Left ventricle myocardium superior (tissue), 1 donor: ENCODE data around the gene IKZF3. TPM values are rescaled to one million over a fixed set of nuclear protein-coding genes. Genes with fewer than 3 reads are reported as not detected.
"Not testable (repeated sequence)": the region's sequence is repeated elsewhere in the genome, so short reads cannot be mapped to it uniquely, and the experiment has no call there.

ENCODE experiments used
- ATAC-seq: fragments of 200-7000 bp; cut with Tn5 transposase; one replicate; pipeline ENCODE4 v1.9.1; 2020; ENCODE audit warnings: mild to moderate bottlenecking, moderate library complexity
- DNase-seq: peaks from one replicate; pipeline ENCODE4 v3.0.0-alpha.2; 2020
- intact Hi-C: fragments of 100-400 bp; cut with micrococcal nuclease; formaldehyde crosslinking; loops from one replicate; pipeline ENCODE4 v1.11.0; 2022
- long read RNA-seq: library from polyadenylated mRNA; unstranded; transcript quantifications from one replicate; pipeline ENCODE4 v2.0.0, GENCODE V29; 2021
- total RNA-seq: library from RNA; stranded (reverse); fragmentation: NEBNext Ultra II Directional; extraction: Animal tissue kit (Norgen Biotek cat#: 25700); gene quantifications from one replicate; pipeline ENCODE4 v1.2.1, GENCODE V29; 2021
- donor health status: DM: no; HTN: yes; CAD: no; lungs with severe emphysema.

IKZF3 gene
- total RNA-seq, result 0.42 TPM
- long read RNA-seq, result 0 reads

DNA sequence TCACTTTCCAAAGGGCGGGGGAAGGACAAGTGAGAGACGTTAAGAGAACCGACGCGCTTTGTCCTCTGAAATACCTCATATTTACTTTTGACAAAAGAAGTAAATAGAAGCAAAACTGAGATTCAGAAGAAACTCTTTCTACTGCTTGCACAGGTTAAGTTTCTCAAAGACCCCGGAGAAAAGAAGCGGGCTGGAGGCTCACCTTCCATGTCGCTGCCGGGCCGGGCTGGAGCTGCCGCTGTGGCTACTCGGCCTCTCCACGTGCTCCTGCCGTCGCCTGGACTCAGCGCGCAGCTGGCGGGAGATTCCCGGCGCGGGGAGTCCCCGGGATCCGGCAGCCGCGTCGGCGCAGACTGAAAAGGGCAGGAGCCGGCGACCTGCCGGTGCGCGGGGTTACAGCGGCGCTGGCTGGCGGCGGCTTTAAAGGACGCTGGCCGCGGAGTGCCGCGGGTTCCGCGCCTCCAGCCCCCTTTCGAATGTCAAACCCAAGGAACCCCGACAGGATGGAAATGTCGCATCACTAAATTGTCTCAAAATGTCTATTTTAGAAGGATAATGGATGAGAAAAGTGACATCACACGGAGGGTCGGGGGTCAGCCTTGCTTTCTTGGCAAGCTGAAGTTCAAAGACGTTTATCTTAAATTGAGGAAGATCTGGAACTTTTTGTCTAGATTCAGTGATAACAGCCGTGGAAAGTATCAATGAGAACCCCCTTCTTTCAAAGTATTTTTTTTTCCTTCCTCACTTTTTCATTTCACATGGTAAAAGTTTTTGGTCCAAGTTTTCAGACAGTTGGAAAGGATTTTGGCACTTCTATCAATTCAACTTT lies at the start of gene IKZF3:
TSS of gene IKZF3 (minus strand) at position 395 of the 829 bp plus-strand sequence. CDS start at position 209, 186 bp downstream.
- peak; percentile 82 for ATAC-seq
- peak; percentile 63 for DNase-seq
- intact Hi-C loops, result no loop called here

DNA sequence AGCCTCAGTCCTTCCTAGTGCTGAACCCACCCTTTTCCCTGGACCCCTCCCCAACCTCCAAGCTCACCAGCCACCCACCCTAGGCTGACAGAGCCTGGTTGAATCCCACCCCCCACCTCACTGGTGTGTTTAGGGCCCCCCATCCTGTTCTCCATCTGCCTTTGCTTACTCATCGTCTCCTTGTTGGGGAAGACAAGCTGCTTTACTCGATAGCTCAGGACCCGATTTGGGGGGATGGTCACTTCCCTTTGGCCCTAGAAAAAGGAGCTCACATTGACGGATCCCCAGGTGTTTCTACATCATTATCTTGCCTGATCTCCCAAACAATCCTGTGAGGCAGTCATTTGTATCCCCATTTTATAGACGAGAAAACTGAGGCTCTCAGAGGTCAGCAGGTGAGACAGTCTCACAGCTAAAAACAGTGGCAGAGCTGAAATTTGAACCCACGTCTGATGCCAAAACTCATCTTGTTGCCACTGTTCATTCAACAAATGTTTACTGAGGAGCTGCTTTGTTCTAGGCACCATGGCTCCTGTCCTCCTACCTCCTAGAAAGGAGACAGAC lies 44.8 kb upstream of the IKZF3 start:
- intact Hi-C loops, result no loop called here
- ATAC-seq (no peak), DNase-seq (no peak)

DNA sequence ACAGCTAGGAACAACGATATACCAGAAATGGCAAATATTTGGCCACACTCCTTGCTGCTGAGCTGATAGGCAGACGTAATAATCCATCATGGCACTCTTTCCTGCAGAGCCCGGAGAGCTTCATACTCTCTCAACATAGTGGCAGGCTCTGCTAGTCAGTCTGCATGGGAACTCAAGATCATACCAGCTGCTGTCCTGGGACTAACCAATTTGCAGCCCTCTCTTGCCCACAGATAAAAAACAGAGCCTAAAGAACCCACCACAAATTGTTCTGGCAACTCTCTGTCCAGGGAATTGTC lies 40.8 kb upstream of the IKZF3 start:
- DNase-seq (no peak), ATAC-seq (no peak)
- intact Hi-C loops, result no loop called here

DNA sequence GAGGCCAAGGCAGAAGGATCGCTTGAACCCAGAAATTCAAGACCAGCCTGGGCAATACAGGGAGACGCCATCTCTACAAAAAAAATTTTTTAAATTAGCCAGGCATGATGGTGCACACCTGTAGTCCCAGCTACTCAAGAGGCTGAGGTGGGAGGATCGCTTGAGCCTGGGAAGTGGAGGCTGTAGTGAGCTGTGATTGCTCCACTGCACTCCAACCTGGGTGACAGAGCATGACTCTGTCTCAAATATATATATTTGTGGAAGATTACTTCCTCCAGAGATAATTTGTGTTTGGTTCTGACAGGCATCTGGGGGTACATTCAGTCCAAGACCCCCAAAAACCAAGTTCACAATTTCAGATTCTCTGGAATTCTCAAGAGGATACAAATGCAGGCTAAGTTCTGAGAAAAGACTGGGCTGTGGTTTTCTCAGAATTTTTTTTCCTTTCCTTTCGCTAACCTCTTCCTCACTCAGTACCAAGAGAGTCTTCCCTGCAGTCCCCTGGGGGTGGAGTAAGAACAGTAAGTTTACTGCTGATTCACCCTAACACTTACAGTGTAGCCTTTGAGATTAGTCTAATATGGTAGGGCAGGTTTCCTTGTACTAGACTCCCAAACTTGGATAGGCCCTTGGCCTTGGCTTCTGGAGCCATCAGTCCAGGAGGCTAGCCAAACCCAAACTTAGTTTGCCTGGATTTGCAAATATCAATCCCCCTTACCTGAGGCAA lies 39.2 kb upstream of the IKZF3 start:
- DNase-seq (no peak), ATAC-seq (no peak)
- intact Hi-C loops, result no loop called here

DNA sequence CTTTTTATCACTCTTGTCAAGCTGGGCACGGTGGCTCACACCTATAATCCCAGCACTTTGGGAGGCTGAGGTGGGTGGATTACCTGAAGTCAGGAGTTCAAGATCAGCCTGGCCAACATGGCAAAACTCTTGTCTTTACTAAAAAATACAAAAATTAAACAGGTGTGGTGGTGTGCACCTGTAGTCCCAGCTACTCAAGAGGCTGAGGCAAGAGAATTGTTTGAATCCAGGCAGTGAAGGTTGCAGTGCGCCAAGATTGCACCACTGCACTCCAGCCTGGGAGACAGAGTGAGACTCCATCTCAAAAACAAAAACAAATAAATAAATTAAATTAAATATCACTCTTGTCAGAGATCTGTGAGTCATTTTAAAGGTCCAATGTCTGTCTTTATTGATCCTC lies 37.9 kb upstream of the IKZF3 start:
- ATAC-seq, intact Hi-C loops, DNase-seq: not testable (repeated sequence)

DNA sequence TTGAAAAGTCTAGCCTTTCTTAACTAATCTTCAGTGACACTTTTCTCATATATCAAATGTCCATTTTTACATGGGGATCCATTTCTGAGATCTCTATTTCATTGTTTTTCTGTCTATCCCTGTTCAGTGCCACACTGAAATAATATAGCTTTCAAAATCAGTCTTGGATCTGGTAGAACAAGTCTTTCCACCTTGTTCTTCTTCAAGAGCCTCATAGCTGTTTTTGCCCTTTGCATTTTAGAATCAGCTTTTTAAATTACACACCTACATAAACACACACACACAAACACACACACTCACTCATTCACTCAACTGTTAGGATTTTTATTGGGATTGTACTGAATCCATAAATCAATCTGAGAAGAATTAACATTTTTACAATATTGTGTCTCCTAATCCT lies 35.1 kb upstream of the IKZF3 start:
- DNase-seq, result no peak
- intact Hi-C loops, result no loop called here
- ATAC-seq, result no peak

DNA sequence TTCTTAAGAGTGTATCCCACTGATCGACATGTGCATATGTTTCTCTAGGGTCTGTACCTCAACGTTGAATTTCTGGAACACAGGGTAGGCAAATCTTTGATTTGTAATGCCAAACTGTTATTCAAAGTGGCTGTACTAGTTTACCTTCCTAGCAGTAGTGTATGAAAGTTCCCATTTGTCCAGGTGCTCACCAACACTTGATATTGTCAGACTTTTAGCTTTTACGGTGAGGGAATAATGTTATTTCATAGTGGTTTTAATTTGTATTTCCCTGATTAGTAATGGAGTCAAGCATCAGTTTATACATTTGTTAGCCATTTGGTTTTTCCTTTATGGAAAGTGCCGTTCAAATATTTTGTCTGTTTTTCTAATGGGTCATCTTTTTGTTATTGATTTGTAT lies 34.0 kb upstream of the IKZF3 start:
- ATAC-seq (no peak), DNase-seq (no peak)
- intact Hi-C loops, result no loop called here

DNA sequence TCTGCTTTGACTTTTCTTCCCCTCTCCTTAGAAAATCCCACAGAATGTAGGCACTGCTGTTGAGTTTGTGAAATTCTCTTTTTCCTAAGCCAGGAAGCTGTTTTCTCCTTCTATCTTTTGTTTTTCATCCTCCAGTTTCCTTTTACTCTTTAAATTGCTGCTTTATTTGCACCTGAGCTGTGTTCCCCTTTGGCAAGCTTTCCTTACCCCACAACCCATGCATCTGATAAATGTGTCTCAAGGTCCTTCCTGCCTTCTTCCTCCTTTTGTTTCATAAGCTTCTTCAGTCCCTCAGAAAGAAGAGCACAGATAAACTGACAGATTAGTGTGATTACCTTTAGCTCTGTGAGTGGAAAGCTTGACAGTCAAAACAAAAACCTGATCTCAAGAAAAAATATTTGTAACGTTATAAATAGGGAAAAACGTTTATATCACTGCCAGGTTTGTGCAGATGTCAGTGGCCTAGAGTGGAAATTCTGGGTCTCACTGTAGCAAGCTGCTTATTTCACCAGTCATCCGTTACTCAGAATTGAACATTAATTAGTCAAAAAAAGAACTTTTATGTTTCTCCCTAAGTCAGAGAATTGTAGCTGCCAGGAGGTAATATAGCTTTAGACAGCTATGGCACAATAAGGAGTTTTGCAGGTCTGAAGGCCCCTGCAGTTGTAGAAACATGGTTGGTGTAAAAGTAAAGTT lies 30.7 kb upstream of the IKZF3 start:
- intact Hi-C loops, result no loop called here
- ATAC-seq, result no peak
- no peak for DNase-seq

DNA sequence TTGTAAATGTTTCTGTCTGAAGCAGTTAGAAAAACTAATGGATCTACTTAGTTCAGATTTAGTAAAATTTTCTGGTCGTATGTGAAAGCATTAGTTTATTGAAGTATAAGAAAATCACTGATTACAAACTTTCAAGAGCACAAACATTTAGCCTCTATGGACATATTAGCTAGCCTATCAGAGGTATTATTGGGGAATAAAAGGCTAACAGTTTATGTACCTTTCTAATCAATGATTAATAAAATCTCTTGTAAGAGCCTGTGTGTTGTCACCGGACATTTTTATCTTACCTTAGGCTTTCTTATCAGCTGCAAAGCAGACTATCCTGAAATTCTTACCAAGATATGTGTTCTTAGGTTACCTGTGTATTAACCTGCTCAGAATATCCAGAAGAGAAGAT lies 25.1 kb upstream of the IKZF3 start:
- DNase-seq (no peak), ATAC-seq (no peak)
- intact Hi-C loops, result no loop called here

DNA sequence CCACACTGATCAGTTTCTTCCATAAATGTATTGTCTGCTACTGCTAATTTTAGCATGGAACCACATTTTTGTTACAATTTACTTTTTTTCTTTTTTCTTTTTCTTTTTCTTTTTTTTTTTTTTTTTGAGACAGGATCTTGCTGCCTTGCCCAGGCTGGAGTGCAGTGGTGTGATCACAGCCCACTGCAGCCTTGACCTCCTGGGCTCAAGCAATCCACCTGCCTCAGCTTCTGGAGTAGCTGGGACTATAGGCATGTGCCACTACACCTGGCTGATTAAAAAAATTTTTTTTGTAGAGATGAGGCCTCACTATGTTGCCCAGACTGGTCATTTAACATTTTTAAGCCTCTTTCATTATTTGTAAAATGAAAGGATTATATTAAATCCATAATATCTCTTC lies 23.0 kb upstream of the IKZF3 start:
- intact Hi-C loops, result no loop called here
- no peak for DNase-seq

DNA sequence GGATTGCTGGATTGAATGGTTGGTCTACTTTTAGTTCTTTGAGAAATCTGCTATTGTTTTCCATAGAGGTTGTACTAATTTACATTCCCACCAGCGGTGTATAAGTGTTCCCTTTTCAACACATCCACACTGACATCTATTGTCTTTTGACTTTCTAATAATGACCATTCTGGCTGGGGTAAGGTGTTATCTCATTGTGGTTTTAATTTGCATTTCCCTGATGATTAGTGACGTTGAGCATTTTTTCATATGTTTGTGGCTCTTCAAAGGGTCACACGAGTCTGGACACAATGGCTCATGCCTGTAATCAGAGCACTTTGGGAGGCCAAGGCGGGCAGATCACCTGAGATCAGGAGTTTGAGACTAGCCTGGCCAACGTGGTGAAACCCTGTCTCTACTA lies 22.0 kb upstream of the IKZF3 start:
- ATAC-seq, DNase-seq, intact Hi-C loops: not testable (repeated sequence)

More for the DNA sequence above, 23.0 kb upstream of the IKZF3 start:
- ATAC-seq, result no peak

DNA sequence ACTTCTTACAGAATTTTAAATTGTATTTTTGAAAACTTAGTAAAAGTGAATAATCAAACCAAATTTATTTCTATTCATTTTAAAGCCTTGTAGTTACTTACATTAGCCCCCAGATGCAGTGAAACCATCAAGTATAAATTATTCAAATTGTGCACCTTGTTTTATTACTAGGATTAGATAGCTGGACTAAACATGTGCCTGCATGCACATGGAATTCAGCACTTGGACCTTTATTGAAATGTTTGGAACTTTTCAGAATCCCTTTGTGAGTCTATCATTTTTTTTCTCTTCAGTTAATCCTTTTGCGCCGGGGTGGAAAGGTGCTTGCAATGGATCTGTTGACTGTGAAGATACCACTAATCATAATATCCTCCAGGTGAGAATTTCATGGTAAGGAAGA lies 8.6 kb upstream of the IKZF3 start:
- ATAC-seq, result no peak
- DNase-seq, result no peak
- intact Hi-C loops, result no loop called here

DNA sequence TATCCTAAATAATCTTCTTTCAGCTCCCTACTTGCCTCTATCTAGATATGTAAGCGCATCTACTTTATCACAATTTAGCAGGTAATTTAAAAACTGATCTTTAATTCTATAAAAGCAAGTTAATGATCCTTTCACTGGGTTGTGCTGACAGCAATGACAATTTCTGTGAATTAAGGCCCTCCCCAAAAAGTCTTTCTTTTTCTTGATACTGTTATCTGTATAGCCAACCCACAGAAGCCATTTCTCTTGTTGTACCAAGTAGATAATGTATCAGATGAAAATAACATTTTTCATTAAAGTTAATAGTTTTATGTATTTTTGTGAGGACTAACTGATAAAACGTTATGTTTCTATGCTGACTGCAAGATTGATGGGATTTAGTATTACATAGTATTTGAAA lies 7.7 kb upstream of the IKZF3 start:
- intact Hi-C loops, result no loop called here
- no peak for DNase-seq
- no peak for ATAC-seq

DNA sequence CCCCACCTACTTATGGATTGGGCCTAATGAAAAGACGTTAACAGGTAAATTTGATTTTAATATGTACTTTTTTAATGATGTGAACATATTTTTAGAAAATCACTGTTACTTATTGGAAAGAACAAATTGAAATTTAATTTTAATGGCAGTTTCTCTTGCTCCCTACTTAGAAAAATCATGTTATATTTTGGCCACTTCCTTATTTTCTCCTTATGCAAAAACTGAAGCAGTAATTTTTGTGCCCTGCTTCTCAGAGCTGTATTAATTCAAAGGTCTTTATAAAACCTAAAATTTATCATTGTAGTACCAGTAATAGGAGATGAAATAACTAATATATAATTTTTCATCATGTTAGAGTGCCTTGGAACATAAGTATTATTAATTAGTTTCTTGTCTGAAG lies 6.7 kb upstream of the IKZF3 start:
- no peak for ATAC-seq
- intact Hi-C loops, result no loop called here
- no peak for DNase-seq

DNA sequence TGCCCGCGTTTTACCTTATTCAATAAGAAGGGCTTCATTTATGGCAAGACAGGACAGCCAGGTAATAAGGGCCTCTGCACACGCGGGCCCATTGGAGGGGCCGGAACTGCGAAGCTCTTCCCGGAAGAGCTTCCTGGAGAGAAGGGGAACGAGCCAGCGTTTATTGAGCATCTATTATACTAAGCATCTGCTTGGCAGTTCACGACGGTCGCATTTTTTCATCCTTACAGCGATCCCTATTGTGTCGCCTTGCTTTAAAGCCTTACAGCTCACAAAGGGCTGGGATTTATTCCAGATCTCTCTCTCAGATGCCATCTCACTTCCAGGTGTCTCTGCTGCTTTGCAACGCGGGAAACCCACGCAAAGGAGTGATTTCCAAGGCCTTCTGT lies 4.4 kb upstream of the IKZF3 start:
- no peak for DNase-seq
- no peak for ATAC-seq
- intact Hi-C loops, result no loop called here

DNA sequence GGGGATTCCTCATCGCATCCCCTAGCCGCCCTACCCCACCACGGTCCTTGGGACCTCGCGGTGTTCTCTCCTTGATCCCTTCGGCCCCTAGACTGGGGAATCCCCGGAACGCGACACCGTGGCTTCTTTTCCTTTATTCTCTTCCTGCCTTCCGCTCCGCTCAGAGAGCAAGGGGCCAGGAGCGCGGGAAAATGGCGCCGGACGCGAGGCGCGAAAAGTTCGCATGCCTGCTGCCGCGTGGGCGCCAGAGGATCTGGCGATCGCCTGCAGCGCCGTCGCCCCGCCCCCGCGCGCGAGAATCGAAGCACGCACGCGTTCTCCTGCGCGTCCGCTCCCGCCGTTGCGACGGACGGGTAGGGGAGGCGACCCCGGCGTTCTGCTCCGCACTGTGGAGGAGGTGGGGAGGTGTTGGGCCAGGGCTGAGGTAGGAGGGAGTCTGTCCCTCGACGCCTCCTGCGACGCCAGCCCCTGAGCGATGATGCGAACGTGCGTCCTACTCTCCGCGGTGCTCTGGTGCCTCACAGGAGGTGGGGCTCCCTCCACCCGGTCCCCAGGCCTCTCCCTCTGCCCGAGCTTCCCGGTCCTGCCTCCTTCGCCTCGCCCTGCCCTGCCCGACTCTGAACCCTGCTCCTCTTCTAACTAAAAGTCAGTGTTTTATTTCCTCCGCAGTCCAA lies 3.9 kb upstream of the IKZF3 start, which contains the start of gene ZPBP2:
TSS of gene ZPBP2 (plus strand) at position 323 of the 674 bp plus-strand sequence. CDS start at position 476, 153 bp downstream.
- DNase-seq (no peak), ATAC-seq (no peak)
- intact Hi-C loops, result no loop called here

DNA sequence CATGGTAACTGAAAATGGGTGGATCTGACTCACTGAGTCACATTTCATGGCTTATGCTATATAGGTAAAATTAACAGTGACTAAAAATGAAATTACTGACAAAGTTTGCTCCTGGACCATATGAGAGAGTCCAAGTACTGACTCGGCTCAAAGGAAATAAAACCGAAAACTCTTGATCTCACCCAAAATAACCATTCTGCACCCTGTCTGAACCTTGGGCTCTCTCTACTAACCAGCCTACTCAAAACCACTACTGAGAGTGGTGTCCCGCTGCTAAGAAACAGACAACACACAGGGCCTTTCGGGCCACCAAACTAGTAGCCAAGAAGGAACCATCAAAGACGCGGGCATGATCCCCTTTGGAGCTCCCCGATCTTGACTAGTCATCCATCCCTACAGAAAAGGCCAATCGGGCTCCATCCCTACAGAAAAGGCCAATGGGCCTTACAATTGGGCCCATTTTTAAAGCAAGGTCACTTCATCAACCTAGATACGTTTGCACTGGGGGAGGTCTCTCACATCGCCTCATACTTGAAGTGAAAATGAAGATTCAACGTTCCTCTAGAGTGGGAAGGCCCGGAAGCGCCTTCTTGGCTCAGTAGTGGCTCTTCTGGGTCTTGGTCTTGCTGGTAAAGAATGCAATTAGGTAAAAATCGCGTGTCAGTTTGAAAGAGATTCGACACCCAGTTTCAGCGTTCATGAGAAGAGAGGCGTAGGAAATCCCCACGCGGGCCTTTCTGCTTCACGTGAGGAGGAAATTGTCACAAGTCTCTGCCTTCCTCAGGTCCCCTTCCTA lies 3.2 kb upstream of the IKZF3 start:
- intact Hi-C loops, result no loop called here
- ATAC-seq (no peak), DNase-seq (no peak)

DNA sequence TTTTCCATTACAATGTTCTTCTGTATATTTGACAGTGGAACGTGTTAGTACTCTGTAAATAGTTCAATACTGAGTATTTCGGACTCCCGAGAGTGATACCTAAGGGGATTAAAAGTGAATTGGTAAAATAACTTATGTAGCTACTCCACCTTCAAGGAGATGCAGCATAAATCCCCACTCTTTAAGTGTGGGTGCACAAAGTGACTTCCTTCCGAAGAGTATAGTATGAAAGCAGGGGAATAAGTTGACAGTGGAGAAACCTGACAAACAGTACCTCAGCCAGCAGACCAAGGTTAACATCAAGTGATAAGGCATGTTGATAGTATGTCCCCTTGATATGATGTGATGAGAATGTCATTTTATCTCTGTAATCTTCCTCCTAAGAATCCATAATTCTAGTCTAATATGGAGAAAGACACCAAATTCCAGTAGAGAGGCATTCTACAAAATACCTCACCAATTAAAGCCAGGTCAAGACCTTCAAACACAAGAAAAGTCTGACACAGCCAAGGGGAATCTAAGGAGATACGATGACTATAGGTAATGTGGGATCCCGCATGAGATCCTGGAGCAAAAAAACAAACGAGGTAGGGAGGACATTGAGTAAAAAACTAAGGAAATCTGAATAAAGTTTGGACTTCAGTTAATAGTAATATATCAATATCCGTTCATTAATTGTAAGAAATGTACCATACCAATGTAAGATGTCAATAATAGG lies 2.1 kb upstream of the IKZF3 start:
- no peak for DNase-seq
- intact Hi-C loops, result no loop called here
- ATAC-seq, result no peak
